ENCODE results near the gene PDE6B.
A peak's percentile ranks its signal among the peaks of the same experiment; 100 is the strongest.

PDE6B gene

GRCh38 chr4:705278-706082 is 80.1 kb downstream of the PDE6B start, which contains the start of gene PCGF3:
TSS of gene PCGF3 (plus strand) at chr4:705832. CDS start at chr4:733681, 27,849 bp downstream.
- TF ChIP-seq CTCF (IDR thresholded peaks at IDR 0.05; ENCODE audit: low read depth, low read length), result no peak

GRCh38 chr4:706083-706633 is 80.8 kb downstream of the PDE6B start:
- peak overlapping the region; percentile 97 for H3K4me3 ChIP-seq (ENCODE audit: low read depth, low read length)

More at GRCh38 chr4:705278-706082, 80.1 kb downstream of the PDE6B start, which contains the start of gene PCGF3:
- peak within 1 kb of the TSS; percentile 97 for H3K4me3 ChIP-seq (ENCODE audit: low read depth, low read length)

- peak overlapping the region; percentile 97 for H3K4me3 ChIP-seq (ENCODE audit: low read depth, low read length)
- TF ChIP-seq CTCF (IDR thresholded peaks at IDR 0.05; ENCODE audit: low read depth, low read length), result no peak
These were observed 81.6 kb downstream of the PDE6B start for GRCh38 chr4:706834-707598.

- H3K4me3 ChIP-seq (ENCODE audit: low read depth, low read length), result no peak overlapping the region
- TF ChIP-seq CTCF (IDR thresholded peaks at IDR 0.05; ENCODE audit: low read depth, low read length), result no peak
These were observed 82.7 kb downstream of the PDE6B start for GRCh38 chr4:707929-708630.

- H3K4me3 ChIP-seq (ENCODE audit: low read depth, low read length), result no peak overlapping the region
- no peak for TF ChIP-seq CTCF (IDR thresholded peaks at IDR 0.05; ENCODE audit: low read depth, low read length)
These were observed 83.2 kb downstream of the PDE6B start for GRCh38 chr4:708631-708933.

GRCh38 chr4:709348-709747 is 84.0 kb downstream of the PDE6B start:
- no peak for TF ChIP-seq CTCF (IDR thresholded peaks at IDR 0.05; ENCODE audit: low read depth, low read length)
- H3K4me3 ChIP-seq (ENCODE audit: low read depth, low read length), result no peak overlapping the region

GRCh38 chr4:710116-710515 is 84.7 kb downstream of the PDE6B start:
- TF ChIP-seq CTCF (IDR thresholded peaks at IDR 0.05; ENCODE audit: low read depth, low read length), result no peak
- no peak overlapping the region for H3K4me3 ChIP-seq (ENCODE audit: low read depth, low read length)

All from WI38 (cell line).